NCI-H345 (cell line): Measurements from ENCODE around the gene MAPK14.
A peak's percentile ranks its signal among the peaks of the same experiment; 100 is the strongest.

ENCODE experiments used
- DNase-seq: peaks from one replicate; lab custom pipeline; 2025; lab: John Stamatoyannopoulos, UW

MAPK14 gene

GRCh38 chr6:36102853-36103252 lies 75.2 kb downstream of the MAPK14 start:
- no peak for DNase-seq

GRCh38 chr6:36104836-36105235 lies 77.2 kb downstream of the MAPK14 start:
- no peak for DNase-seq

- no peak for DNase-seq
These were observed 81.5 kb downstream of the MAPK14 start for GRCh38 chr6:36109092-36109491.

- DNase-seq = no peak
These were observed 82.4 kb downstream of the MAPK14 start for GRCh38 chr6:36110050-36110449.

GRCh38 chr6:36110863-36111262 lies 83.3 kb downstream of the MAPK14 start:
- no peak for DNase-seq

GRCh38 chr6:36111526-36111925 lies 83.9 kb downstream of the MAPK14 start:
- DNase-seq = no peak

GRCh38 chr6:36113049-36113448 lies 85.4 kb downstream of the MAPK14 start:
- DNase-seq = no peak

- no peak for DNase-seq
These were observed 86.1 kb downstream of the MAPK14 start for GRCh38 chr6:36113703-36114102.

GRCh38 chr6:36114798-36115408 lies 87.3 kb downstream of the MAPK14 start:
- no peak for DNase-seq

- no peak for DNase-seq
These were observed 87.8 kb downstream of the MAPK14 start for GRCh38 chr6:36115412-36115811.

GRCh38 chr6:36116066-36116864 lies 88.7 kb downstream of the MAPK14 start:
- no peak for DNase-seq

GRCh38 chr6:36116943-36117342 lies 89.3 kb downstream of the MAPK14 start:
- no peak for DNase-seq

- DNase-seq = no peak
These were observed 90.3 kb downstream of the MAPK14 start for GRCh38 chr6:36117658-36118549.

- DNase-seq = peak; percentile 58
These were observed 91.0 kb downstream of the MAPK14 start for GRCh38 chr6:36118550-36119107.

- no peak for DNase-seq
These were observed 91.6 kb downstream of the MAPK14 start for GRCh38 chr6:36119209-36119608.

- DNase-seq = no peak
These were observed 92.4 kb downstream of the MAPK14 start for GRCh38 chr6:36120018-36120417.

- DNase-seq = no peak
These were observed 92.9 kb downstream of the MAPK14 start for GRCh38 chr6:36120539-36120938.

- no peak for DNase-seq
These were observed 93.6 kb downstream of the MAPK14 start for GRCh38 chr6:36120979-36121786.

GRCh38 chr6:36121787-36122494 lies 94.3 kb downstream of the MAPK14 start:
- no peak for DNase-seq

- DNase-seq = no peak
These were observed 95.1 kb downstream of the MAPK14 start for GRCh38 chr6:36122495-36123269.
